ENCODE measurements around the gene SYNGR4. TPM values are rescaled to one million over a fixed set of nuclear protein-coding genes. Genes with fewer than 3 reads are reported as not detected.

Gene SYNGR4
- total RNA-seq, 1 experiment from 2014 or later = 0.49 TPM

DNA sequence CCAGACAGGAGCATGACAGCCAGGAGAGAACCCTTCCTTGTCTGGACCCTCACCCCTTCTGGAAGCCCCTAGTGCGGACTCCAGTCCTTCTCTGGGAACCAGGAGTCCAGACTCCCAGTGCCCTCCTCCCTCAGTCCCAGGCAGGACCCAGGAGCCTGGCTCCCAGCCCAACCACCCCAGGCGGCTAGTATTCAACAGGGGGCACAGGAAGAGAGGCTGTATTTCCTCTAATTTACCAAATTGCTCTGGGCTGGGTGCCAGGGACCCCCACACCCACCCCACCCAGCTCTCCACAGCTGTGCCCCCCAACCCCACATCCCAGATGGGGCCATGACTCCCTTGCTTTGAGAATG, 32.6 kb downstream of the SYNGR4 start (continued):
- TF ChIP-seq TCF7L2 (IDR thresholded peaks at IDR 0.05; ENCODE audit: borderline replicate concordance, extremely low read depth, insufficient read depth, insufficient read length) = no peak

DNA sequence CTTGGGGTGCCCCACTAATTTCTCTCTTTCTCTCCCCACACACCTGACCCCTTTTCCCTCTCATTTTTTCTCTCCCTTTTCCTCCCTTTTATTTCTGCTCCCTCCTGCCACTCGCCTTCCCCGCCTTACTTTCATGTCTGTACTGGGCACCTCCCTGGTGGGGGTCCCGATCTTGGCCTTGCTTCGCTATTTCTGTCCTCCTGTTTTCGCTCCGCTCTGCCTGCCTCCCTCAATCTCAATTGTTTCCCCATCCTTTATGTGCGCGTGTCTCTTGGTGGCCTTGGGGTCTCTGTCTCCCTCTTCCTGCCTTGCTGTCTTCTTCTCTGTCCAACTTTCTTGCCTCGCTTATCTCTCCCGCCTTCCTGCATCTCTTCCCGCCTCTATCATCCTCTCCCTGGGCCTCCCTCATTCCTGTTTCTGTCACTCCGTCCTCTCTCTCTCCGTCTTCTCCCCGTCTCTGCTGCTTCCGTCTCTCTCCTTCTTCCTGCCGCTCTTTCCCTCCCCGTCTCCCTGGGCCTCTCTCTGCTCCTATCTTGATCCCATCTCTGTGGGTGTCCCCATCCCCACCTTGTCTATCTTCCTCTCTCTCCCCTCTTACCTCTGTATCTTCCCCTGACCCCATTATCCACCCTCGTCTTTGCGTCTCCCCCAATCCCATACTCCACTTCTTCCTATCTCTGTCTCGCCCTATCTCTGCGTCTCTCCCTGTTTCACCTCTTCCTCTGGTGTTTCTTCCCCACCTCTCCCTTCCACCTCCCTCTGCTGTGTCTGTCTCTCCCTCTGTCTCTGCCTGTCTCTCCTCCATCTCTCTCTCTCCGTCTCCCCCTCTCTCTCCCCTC, 33.3 kb downstream of the SYNGR4 start:
- no peaks in the 10 kb centered on the region for H3K36me3 ChIP-seq (ENCODE audit: control insufficient read depth in 1 of 2, insufficient read depth in 2 of 2, low read length in 2 of 2)
- BruUV-seq (replicated peaks) = no TSS peak
- H3K4me3 ChIP-seq (replicated peaks in 1 of 2; ENCODE audit: low read depth in 1 of 2, low read length in 2 of 2) = peak overlapping the region; percentile 69 to 79
- ChIA-PET POLR2A (no interaction called here), CTCF (no interaction called here), RAD21 (ENCODE audit: low non-redundant PET in 1 of 2, low total read pairs in 2 of 2, uncharacterized antibody in 2 of 2, unreplicated experiment in 2 of 2) (no interaction called here)
- H3K9ac ChIP-seq (ENCODE audit: low read length) = peak overlapping the region; percentile 92
- ATAC-seq = no peak
- no peaks in the 10 kb centered on the region for H4K20me1 ChIP-seq (ENCODE audit: insufficient read depth)
- no peak for DNase-seq (ENCODE audit: low read depth, low spot score)
- H3K79me2 ChIP-seq (ENCODE audit: insufficient read depth, low read length) = peaks cover 31% of the 10 kb centered on the region
- no peaks in the 10 kb centered on the region for H3K9me2 ChIP-seq (ENCODE audit: insufficient read depth)
- H3K4me2 ChIP-seq (ENCODE audit: low read length) = peak overlapping the region; percentile 76
- peaks cover 24 to 67% of the 10 kb centered on the region in 2 experiments for H3K4me1 ChIP-seq (ENCODE audit: control insufficient read depth in 1 of 2, insufficient read depth in 2 of 2, low read length in 2 of 2)
- no peaks in the 10 kb centered on the region for H3K27me3 ChIP-seq (ENCODE audit: insufficient read depth, low read length)
- peak overlapping the region; percentile 92 for H3K27ac ChIP-seq (ENCODE audit: low read depth, low read length)
- H2AFZ ChIP-seq (ENCODE audit: low read depth, low read length, poor library complexity, severe bottlenecking) = no peak overlapping the region
- intact Hi-C loops (cut with micrococcal nuclease) = loop anchor here (5.0 to 10.0 kb wide), 3 partner anchors 35 to 97 kb away; partner anchors contain the start of genes EMP3, SYNGR4 and TMEM143
- TF ChIP-seq, protein P1, sequence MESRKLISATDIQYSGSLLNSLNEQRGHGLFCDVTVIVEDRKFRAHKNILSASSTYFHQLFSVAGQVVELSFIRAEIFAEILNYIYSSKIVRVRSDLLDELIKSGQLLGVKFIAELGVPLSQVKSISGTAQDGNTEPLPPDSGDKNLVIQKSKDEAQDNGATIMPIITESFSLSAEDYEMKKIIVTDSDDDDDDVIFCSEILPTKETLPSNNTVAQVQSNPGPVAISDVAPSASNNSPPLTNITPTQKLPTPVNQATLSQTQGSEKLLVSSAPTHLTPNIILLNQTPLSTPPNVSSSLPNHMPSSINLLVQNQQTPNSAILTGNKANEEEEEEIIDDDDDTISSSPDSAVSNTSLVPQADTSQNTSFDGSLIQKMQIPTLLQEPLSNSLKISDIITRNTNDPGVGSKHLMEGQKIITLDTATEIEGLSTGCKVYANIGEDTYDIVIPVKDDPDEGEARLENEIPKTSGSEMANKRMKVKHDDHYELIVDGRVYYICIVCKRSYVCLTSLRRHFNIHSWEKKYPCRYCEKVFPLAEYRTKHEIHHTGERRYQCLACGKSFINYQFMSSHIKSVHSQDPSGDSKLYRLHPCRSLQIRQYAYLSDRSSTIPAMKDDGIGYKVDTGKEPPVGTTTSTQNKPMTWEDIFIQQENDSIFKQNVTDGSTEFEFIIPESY (IDR thresholded peaks at IDR 0.05; ENCODE audit: extremely low read depth, insufficient replicate concordance, low read length) = no peak
- TF ChIP-seq POLR2AphosphoS5 (IDR thresholded peaks at IDR 0.05; ENCODE audit: low read depth, low read length) (no peak), ZNF274 (IDR thresholded peaks at IDR 0.05; ENCODE audit: low read depth, low read length) (no peak), SRF (IDR thresholded peaks at IDR 0.05; ENCODE audit: low read depth) (no peak), RAD21 (IDR thresholded peaks at IDR 0.05; ENCODE audit: low read depth) (no peak)
- no peaks in the 10 kb centered on the region for H3K9me3 ChIP-seq (ENCODE audit: control insufficient read depth in 1 of 2, insufficient read depth in 1 of 2, low read depth in 1 of 2, low read length in 2 of 2)
